Measurements from ENCODE around the gene FOXO1. TPM values are rescaled to one million over a fixed set of nuclear protein-coding genes. Genes with fewer than 3 reads are reported as not detected.

The FOXO1 gene
- total and polyA plus RNA-seq, 2 donors (not counting 1 experiment from before 2014, with no cell fraction given): 1.9 to 2.5 TPM

DNA sequence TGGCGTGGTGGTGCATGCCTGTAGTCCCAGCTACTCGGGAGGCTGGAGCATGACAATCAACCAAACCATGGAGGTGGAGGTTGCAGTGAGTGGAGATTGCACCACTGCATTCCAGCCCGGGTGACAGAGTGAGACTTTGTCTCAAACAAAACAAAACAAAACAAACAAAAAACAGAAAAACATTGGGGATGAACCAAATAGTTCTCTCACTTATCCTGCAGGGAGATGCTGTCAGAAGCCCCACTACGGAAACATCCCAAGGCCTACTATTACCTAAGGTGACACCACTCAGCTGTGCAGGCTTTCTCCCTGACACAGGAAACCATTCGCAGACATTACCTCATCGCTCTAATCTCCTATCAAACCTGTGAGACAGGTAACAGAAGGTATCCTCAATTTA lies 113.5 kb downstream of the FOXO1 start:
- H4K20me1 ChIP-seq (ENCODE audit: control insufficient read depth, extremely low read depth, insufficient read depth, low read length): no peaks in the 10 kb centered on the region
- no peaks in the 10 kb centered on the region for H3K36me3 ChIP-seq (ENCODE audit: control insufficient read depth, insufficient read depth, low read length)
- no peak overlapping the region for H3K9ac ChIP-seq (ENCODE audit: insufficient read depth, low read length)
- H3K4me2 ChIP-seq (ENCODE audit: extremely low read depth, insufficient read depth, low read length): no peak overlapping the region
- H3K27ac ChIP-seq (ENCODE audit: insufficient read depth, low read length): no peak overlapping the region
- H3K9me3 ChIP-seq (ENCODE audit: control insufficient read depth, insufficient read depth, low read depth, low read length): no peaks in the 10 kb centered on the region
- H3K4me1 ChIP-seq (ENCODE audit: control insufficient read depth, extremely low read depth, insufficient read depth, low read length): no peaks in the 10 kb centered on the region
- H3K27me3 ChIP-seq (ENCODE audit: control insufficient read depth, insufficient read depth, low read length): no peaks in the 10 kb centered on the region
- no peak overlapping the region for H3K4me3 ChIP-seq (replicated peaks in 1 of 4; ENCODE audit: control extremely low read depth in 1 of 4, insufficient read depth in 1 of 4, low read depth in 3 of 4, low read length in 4 of 4)
- TF ChIP-seq CTCF (conservative IDR thresholded peaks at IDR 0.05 in 1 of 2, IDR thresholded peaks at IDR 0.05 in 1 of 2; ENCODE audit: low read depth in 1 of 2, low read length in 2 of 2) (no peak), EZH2 (IDR thresholded peaks at IDR 0.05; ENCODE audit: low read length, missing control alignments) (no peak)
- no peak for DNase-seq (ENCODE audit: low read depth in 2 of 2)
- no peak overlapping the region for H2AFZ ChIP-seq (ENCODE audit: low read length)
- H3K79me2 ChIP-seq (ENCODE audit: control insufficient read depth, insufficient read depth, low read length): no peaks in the 10 kb centered on the region

- peak; percentile 42 to 58 for DNase-seq (ENCODE audit: low read depth in 2 of 2)
- no peak for TF ChIP-seq CTCF (conservative IDR thresholded peaks at IDR 0.05 in 1 of 2, IDR thresholded peaks at IDR 0.05 in 1 of 2; ENCODE audit: low read depth in 1 of 2, low read length in 2 of 2)
- TF ChIP-seq EZH2 (IDR thresholded peaks at IDR 0.05; ENCODE audit: low read length, missing control alignments): no peak
- no peaks in the 10 kb centered on the region for H3K4me1 ChIP-seq (ENCODE audit: control insufficient read depth, extremely low read depth, insufficient read depth, low read length)
Observed at GRCh38 chr13:40550130-40550529, 116.3 kb downstream of the FOXO1 start.

GRCh38 chr13:40549500-40550094 lies 116.8 kb downstream of the FOXO1 start:
- Histone ChIP-seq H3K4me2 (ENCODE audit: extremely low read depth, insufficient read depth, low read length) (no peak overlapping the region), H3K9me3 (ENCODE audit: control insufficient read depth, insufficient read depth, low read depth, low read length) (no peaks in the 10 kb centered on the region), H3K27me3 (ENCODE audit: control insufficient read depth, insufficient read depth, low read length) (no peaks in the 10 kb centered on the region), H3K4me1 (ENCODE audit: control insufficient read depth, extremely low read depth, insufficient read depth, low read length) (no peaks in the 10 kb centered on the region), H3K79me2 (ENCODE audit: control insufficient read depth, insufficient read depth, low read length) (no peaks in the 10 kb centered on the region), H3K4me3 (replicated peaks in 1 of 4; ENCODE audit: control extremely low read depth in 1 of 4, insufficient read depth in 1 of 4, low read depth in 3 of 4, low read length in 4 of 4) (no peak overlapping the region), H3K9ac (ENCODE audit: insufficient read depth, low read length) (no peak overlapping the region), H4K20me1 (ENCODE audit: control insufficient read depth, extremely low read depth, insufficient read depth, low read length) (no peaks in the 10 kb centered on the region), H3K27ac (ENCODE audit: insufficient read depth, low read length) (no peak overlapping the region), H2AFZ (ENCODE audit: low read length) (no peak overlapping the region), H3K36me3 (ENCODE audit: control insufficient read depth, insufficient read depth, low read length) (no peaks in the 10 kb centered on the region)
- DNase-seq (ENCODE audit: low read depth in 2 of 2): peak in 1 of 2 donors; percentile 68
- no peak for TF ChIP-seq EZH2 (IDR thresholded peaks at IDR 0.05; ENCODE audit: low read length, missing control alignments)
- TF ChIP-seq CTCF (conservative IDR thresholded peaks at IDR 0.05 in 1 of 2, IDR thresholded peaks at IDR 0.05 in 1 of 2; ENCODE audit: low read depth in 1 of 2, low read length in 2 of 2): no peak

More at GRCh38 chr13:40550130-40550529, 116.3 kb downstream of the FOXO1 start:
- no peaks in the 10 kb centered on the region for H3K36me3 ChIP-seq (ENCODE audit: control insufficient read depth, insufficient read depth, low read length)
- H3K9ac ChIP-seq (ENCODE audit: insufficient read depth, low read length): no peak overlapping the region
- H3K27me3 ChIP-seq (ENCODE audit: control insufficient read depth, insufficient read depth, low read length): no peaks in the 10 kb centered on the region
- H2AFZ ChIP-seq (ENCODE audit: low read length): no peak overlapping the region
- no peaks in the 10 kb centered on the region for H3K79me2 ChIP-seq (ENCODE audit: control insufficient read depth, insufficient read depth, low read length)
- no peak overlapping the region for H3K27ac ChIP-seq (ENCODE audit: insufficient read depth, low read length)
- H3K4me2 ChIP-seq (ENCODE audit: extremely low read depth, insufficient read depth, low read length): no peak overlapping the region
- no peaks in the 10 kb centered on the region for H4K20me1 ChIP-seq (ENCODE audit: control insufficient read depth, extremely low read depth, insufficient read depth, low read length)
- H3K9me3 ChIP-seq (ENCODE audit: control insufficient read depth, insufficient read depth, low read depth, low read length): no peaks in the 10 kb centered on the region
- H3K4me3 ChIP-seq (replicated peaks in 1 of 4; ENCODE audit: control extremely low read depth in 1 of 4, insufficient read depth in 1 of 4, low read depth in 3 of 4, low read length in 4 of 4): no peak overlapping the region
